ENCODE results near the gene ADISSP. TPM values are rescaled to one million over a fixed set of nuclear protein-coding genes. Genes with fewer than 3 reads are reported as not detected.

The ADISSP gene
- polyA plus RNA-seq, 6 donors from 2014 or later, result 17.3 to 24.9 (median 20.8) TPM

GRCh38 chr20:3720068-3720467 lies 47.5 kb downstream of the ADISSP start:
- ATAC-seq (ENCODE audit: low read depth in 2 of 2) (no peak), DNase-seq (no peak)
- Mint-ChIP-seq H3K9me3 (peaks cover 0 to 2% (median 0%) of the 10 kb centered on the region in 7 donors), H3K4me1 (peaks cover 0 to 9% (median 0%) of the 10 kb centered on the region in 3 donors), H3K27ac (peak overlapping the region in 1 of 6 donors; percentile 16), H3K4me3 (no peak overlapping the region), H3K27me3 (peaks cover 8 to 40% (median 28%) of the 10 kb centered on the region in 3 donors), H3K36me3 (no peaks in the 10 kb centered on the region)

- Mint-ChIP-seq H3K9me3 (peaks cover 0 to 2% (median 0%) of the 10 kb centered on the region in 7 donors), H3K27ac (no peak overlapping the region), H3K36me3 (no peaks in the 10 kb centered on the region), H3K4me1 (peaks cover 0 to 9% (median 0%) of the 10 kb centered on the region in 3 donors), H3K27me3 (peaks cover 8 to 32% (median 28%) of the 10 kb centered on the region in 3 donors), H3K4me3 (no peak overlapping the region)
- ATAC-seq (ENCODE audit: low read depth in 2 of 2) (no peak), DNase-seq (no peak)
Observed at GRCh38 chr20:3719046-3719445, 48.5 kb downstream of the ADISSP start.

GRCh38 chr20:3716195-3716834 lies 51.2 kb downstream of the ADISSP start:
- DNase-seq (peak; percentile 12), ATAC-seq (ENCODE audit: low read depth in 2 of 2) (peak; percentile 45 to 55)
- H3K9me3 Mint-ChIP-seq, result peaks cover 0 to 2% (median 0%) of the 10 kb centered on the region in 7 donors
- H3K27me3 Mint-ChIP-seq, result peaks cover 9 to 34% (median 32%) of the 10 kb centered on the region in 3 donors
- no peak overlapping the region for H3K4me3 Mint-ChIP-seq
- peaks cover 0 to 9% (median 8%) of the 10 kb centered on the region in 3 donors for H3K4me1 Mint-ChIP-seq
- no peaks in the 10 kb centered on the region for H3K36me3 Mint-ChIP-seq
- peak overlapping the region in 1 of 6 donors; percentile 48 for H3K27ac Mint-ChIP-seq

- peak overlapping the region in 1 of 6 donors; percentile 47 for H3K27ac Mint-ChIP-seq
- DNase-seq (no peak), ATAC-seq (ENCODE audit: low read depth in 2 of 2) (no peak)
- H3K27me3 Mint-ChIP-seq, result peaks cover 7 to 29% (median 24%) of the 10 kb centered on the region in 3 donors
- H3K9me3 Mint-ChIP-seq, result no peaks in the 10 kb centered on the region
- H3K4me1 Mint-ChIP-seq, result peaks cover 0 to 8% (median 0%) of the 10 kb centered on the region in 3 donors
- H3K36me3 Mint-ChIP-seq, result no peaks in the 10 kb centered on the region
- H3K4me3 Mint-ChIP-seq, result no peak overlapping the region
Observed at GRCh38 chr20:3714092-3714491, 53.5 kb downstream of the ADISSP start.

- peaks cover 0 to 3% (median 0%) of the 10 kb centered on the region in 7 donors for H3K9me3 Mint-ChIP-seq
- peak within 1 kb of the TSS in 2 of 6 donors; percentile 30 to 80 for H3K27ac Mint-ChIP-seq
- DNase-seq (no peak), ATAC-seq (ENCODE audit: low read depth in 2 of 2) (no peak)
- H3K4me1 Mint-ChIP-seq, result peaks cover 0 to 8% (median 0%) of the 10 kb centered on the region in 3 donors
- no peak within 1 kb of the TSS for H3K4me3 Mint-ChIP-seq
- no peaks in the 10 kb centered on the region for H3K36me3 Mint-ChIP-seq
- H3K27me3 Mint-ChIP-seq, result peaks cover 11 to 29% (median 16%) of the 10 kb centered on the region in 3 donors
Observed at GRCh38 chr20:3712279-3712873, 55.2 kb downstream of the ADISSP start, which contains the start of gene SIGLEC1. TSS of gene SIGLEC1 (minus strand) at chr20:3712600. CDS start at chr20:3707128, 5,472 bp downstream.

GRCh38 chr20:3711484-3711941 lies 56.0 kb downstream of the ADISSP start:
- Mint-ChIP-seq H3K4me1 (peaks cover 0 to 8% (median 0%) of the 10 kb centered on the region in 3 donors), H3K36me3 (no peaks in the 10 kb centered on the region), H3K9me3 (peaks cover 0 to 3% (median 0%) of the 10 kb centered on the region in 7 donors), H3K27me3 (peaks cover 11 to 30% (median 14%) of the 10 kb centered on the region in 3 donors), H3K27ac (peak overlapping the region in 2 of 6 donors; percentile 30 to 42), H3K4me3 (no peak overlapping the region)
- DNase-seq (no peak), ATAC-seq (ENCODE audit: low read depth in 2 of 2) (no peak)

- H3K4me1 Mint-ChIP-seq, result peaks cover 0 to 8% (median 0%) of the 10 kb centered on the region in 3 donors
- H3K27me3 Mint-ChIP-seq, result peaks cover 11 to 30% (median 14%) of the 10 kb centered on the region in 3 donors
- peak; percentile 56 to 58 for ATAC-seq (ENCODE audit: low read depth in 2 of 2)
- H3K27ac Mint-ChIP-seq, result peak overlapping the region in 2 of 6 donors; percentile 42 to 79
- H3K4me3 Mint-ChIP-seq, result no peak overlapping the region
- no peaks in the 10 kb centered on the region for H3K36me3 Mint-ChIP-seq
- H3K9me3 Mint-ChIP-seq, result peaks cover 0 to 3% (median 0%) of the 10 kb centered on the region in 7 donors
- DNase-seq, result peak; percentile 51
Observed at GRCh38 chr20:3710703-3711483, 56.7 kb downstream of the ADISSP start.

- DNase-seq (no peak), ATAC-seq (ENCODE audit: low read depth in 2 of 2) (no peak)
- H3K4me3 Mint-ChIP-seq, result no peak overlapping the region
- no peak overlapping the region for H3K27ac Mint-ChIP-seq
- H3K36me3 Mint-ChIP-seq, result no peaks in the 10 kb centered on the region
- H3K4me1 Mint-ChIP-seq, result peaks cover 0 to 8% (median 0%) of the 10 kb centered on the region in 3 donors
- H3K9me3 Mint-ChIP-seq, result peaks cover 0 to 3% (median 0%) of the 10 kb centered on the region in 7 donors
- peaks cover 11 to 31% (median 14%) of the 10 kb centered on the region in 3 donors for H3K27me3 Mint-ChIP-seq
Observed at GRCh38 chr20:3710011-3710466, 57.5 kb downstream of the ADISSP start.

GRCh38 chr20:3707508-3707899 lies 60.0 kb downstream of the ADISSP start:
- H3K4me3 Mint-ChIP-seq, result no peak overlapping the region
- peaks cover 0 to 8% (median 0%) of the 10 kb centered on the region in 3 donors for H3K4me1 Mint-ChIP-seq
- H3K9me3 Mint-ChIP-seq, result peaks cover 0 to 3% (median 0%) of the 10 kb centered on the region in 7 donors
- no peaks in the 10 kb centered on the region for H3K36me3 Mint-ChIP-seq
- H3K27ac Mint-ChIP-seq, result no peak overlapping the region
- ATAC-seq (ENCODE audit: low read depth in 2 of 2) (no peak), DNase-seq (no peak)
- H3K27me3 Mint-ChIP-seq, result peaks cover 14 to 38% (median 24%) of the 10 kb centered on the region in 3 donors

- peaks cover 15 to 35% (median 19%) of the 10 kb centered on the region in 3 donors for H3K27me3 Mint-ChIP-seq
- H3K27ac Mint-ChIP-seq, result no peak overlapping the region
- DNase-seq (no peak), ATAC-seq (ENCODE audit: low read depth in 2 of 2) (no peak)
- peaks cover 0 to 3% (median 0%) of the 10 kb centered on the region in 7 donors for H3K9me3 Mint-ChIP-seq
- peaks cover 0 to 7% (median 0%) of the 10 kb centered on the region in 3 donors for H3K4me1 Mint-ChIP-seq
- no peak overlapping the region for H3K4me3 Mint-ChIP-seq
- H3K36me3 Mint-ChIP-seq, result no peaks in the 10 kb centered on the region
Observed at GRCh38 chr20:3706774-3707507, 60.6 kb downstream of the ADISSP start.

GRCh38 chr20:3705970-3706739 lies 61.4 kb downstream of the ADISSP start:
- no peak for DNase-seq
- no peak for ATAC-seq (ENCODE audit: low read depth in 2 of 2)
- no peaks in the 10 kb centered on the region for H3K36me3 Mint-ChIP-seq

GRCh38 chr20:3705491-3705969 lies 62.0 kb downstream of the ADISSP start:
- ATAC-seq (ENCODE audit: low read depth in 2 of 2) (no peak), DNase-seq (no peak)
- H3K4me1 Mint-ChIP-seq, result no peaks in the 10 kb centered on the region
- no peak overlapping the region for H3K4me3 Mint-ChIP-seq
- no peak overlapping the region for H3K27ac Mint-ChIP-seq
- no peaks in the 10 kb centered on the region for H3K36me3 Mint-ChIP-seq
- H3K9me3 Mint-ChIP-seq, result peaks cover 0 to 3% (median 0%) of the 10 kb centered on the region in 7 donors
- H3K27me3 Mint-ChIP-seq, result peaks cover 8 to 21% (median 10%) of the 10 kb centered on the region in 3 donors

More at GRCh38 chr20:3705970-3706739, 61.4 kb downstream of the ADISSP start:
- peaks cover 0 to 3% (median 0%) of the 10 kb centered on the region in 7 donors for H3K9me3 Mint-ChIP-seq
- no peak overlapping the region for H3K4me3 Mint-ChIP-seq
- no peak overlapping the region for H3K27ac Mint-ChIP-seq
- peaks cover 9 to 27% (median 11%) of the 10 kb centered on the region in 3 donors for H3K27me3 Mint-ChIP-seq
- no peaks in the 10 kb centered on the region for H3K4me1 Mint-ChIP-seq
